GM10266 (cell line): ENCODE data around the gene SLC12A5.
A peak's percentile ranks its signal among the peaks of the same experiment; 100 is the strongest.

Experiments used
- DNase-seq: peaks from one replicate; pipeline ENCODE4 v3.0.0; 2012; ENCODE audit errors: extremely low spot score
- TF ChIP-seq, protein P1 (sequence below): IDR thresholded peaks from 2 replicates; pipeline ENCODE4 v1.5.1; 2012; ENCODE audit warnings: mild to moderate bottlenecking, low read depth; ENCODE audit not compliant: control insufficient read depth, insufficient read depth; ENCODE audit errors: missing control alignments

SLC12A5 gene

GRCh38 chr20:46101957-46102356, 72.9 kb downstream of the SLC12A5 start:
- no peak for DNase-seq
- TF ChIP-seq, protein P1, sequence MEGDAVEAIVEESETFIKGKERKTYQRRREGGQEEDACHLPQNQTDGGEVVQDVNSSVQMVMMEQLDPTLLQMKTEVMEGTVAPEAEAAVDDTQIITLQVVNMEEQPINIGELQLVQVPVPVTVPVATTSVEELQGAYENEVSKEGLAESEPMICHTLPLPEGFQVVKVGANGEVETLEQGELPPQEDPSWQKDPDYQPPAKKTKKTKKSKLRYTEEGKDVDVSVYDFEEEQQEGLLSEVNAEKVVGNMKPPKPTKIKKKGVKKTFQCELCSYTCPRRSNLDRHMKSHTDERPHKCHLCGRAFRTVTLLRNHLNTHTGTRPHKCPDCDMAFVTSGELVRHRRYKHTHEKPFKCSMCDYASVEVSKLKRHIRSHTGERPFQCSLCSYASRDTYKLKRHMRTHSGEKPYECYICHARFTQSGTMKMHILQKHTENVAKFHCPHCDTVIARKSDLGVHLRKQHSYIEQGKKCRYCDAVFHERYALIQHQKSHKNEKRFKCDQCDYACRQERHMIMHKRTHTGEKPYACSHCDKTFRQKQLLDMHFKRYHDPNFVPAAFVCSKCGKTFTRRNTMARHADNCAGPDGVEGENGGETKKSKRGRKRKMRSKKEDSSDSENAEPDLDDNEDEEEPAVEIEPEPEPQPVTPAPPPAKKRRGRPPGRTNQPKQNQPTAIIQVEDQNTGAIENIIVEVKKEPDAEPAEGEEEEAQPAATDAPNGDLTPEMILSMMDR, result no peak

DNA sequence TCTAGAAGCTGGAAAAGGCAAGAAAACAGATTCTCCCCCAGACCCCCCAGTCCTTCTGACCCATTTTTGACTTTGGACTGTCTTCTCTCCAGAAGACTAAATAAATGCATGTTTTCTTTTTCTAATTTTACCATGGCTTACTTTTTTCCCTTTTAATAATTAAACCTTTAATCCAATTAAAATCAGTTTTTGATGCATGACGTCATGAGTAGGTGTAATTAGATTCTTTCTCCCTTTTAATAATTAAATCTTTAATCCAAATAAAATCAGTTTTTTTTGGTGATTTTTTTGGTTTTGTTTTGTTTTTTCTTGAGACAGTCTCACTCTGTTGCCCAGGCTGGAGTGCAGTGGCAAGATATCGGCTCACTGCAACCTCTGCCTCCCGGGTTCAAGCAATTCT, 73.9 kb downstream of the SLC12A5 start:
- TF ChIP-seq, protein P1, result no peak
- no peak for DNase-seq

DNA sequence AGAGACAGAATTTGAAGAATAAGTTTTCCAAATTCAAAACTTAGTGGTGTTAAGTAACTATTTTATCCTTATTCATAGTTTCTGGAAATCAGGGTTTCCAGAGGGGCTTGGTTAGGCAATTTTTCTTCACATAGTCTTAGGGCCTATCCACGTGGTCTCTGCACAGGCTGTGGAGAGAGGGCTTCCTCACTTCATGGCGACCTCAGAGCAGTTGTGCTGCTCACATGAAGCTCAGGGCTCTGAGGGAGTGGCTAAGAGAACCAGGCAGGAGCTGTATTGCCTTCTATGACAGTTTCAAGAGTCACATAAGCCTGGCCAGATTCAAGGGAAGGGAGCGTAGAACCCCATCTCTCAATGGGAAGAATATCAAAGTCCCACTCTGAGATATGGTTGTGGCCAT, 75.2 kb downstream of the SLC12A5 start:
- TF ChIP-seq, protein P1, result no peak
- no peak for DNase-seq

DNA sequence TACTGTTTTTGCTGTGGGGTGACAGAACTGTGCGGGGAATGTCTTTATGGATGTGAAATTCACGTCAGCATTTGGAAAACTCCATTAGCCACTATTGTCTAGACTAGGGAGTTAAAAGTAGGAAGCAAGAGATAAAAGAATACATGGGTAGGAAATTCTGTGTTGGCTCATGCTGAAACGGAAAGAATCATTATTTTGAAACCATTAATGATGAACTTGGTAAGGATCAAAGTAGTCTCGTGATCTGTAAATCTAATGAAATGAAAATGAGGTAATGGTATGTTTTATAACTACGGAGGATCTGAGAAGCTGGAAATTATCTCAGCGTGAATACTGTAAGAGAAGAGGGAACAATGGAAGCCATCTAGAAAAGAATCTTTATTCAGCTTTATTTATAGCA, 78.0 kb downstream of the SLC12A5 start:
- DNase-seq, result no peak
- TF ChIP-seq, protein P1, result no peak

DNA sequence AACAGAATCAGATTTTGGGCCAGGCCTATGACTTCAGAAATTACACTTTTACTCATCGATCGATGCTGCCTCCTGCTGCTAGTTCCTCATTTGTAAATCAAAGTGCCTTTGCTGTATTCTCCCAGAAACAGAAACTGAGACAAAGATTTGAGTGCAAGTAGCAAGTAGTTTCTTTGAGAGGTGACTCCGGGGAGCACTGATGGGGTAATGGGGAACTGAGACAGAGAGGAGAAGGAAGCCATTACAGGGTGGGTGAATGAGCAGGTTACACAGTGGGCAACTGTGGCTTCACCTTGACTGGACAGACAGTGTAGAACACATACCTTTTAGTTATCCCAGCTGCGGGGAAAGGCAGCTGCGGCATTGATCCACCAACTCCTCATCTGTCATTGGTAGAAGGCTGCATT, 79.4 kb downstream of the SLC12A5 start:
- peak; percentile 64 for DNase-seq
- TF ChIP-seq, protein P1, result peak; percentile 48

DNA sequence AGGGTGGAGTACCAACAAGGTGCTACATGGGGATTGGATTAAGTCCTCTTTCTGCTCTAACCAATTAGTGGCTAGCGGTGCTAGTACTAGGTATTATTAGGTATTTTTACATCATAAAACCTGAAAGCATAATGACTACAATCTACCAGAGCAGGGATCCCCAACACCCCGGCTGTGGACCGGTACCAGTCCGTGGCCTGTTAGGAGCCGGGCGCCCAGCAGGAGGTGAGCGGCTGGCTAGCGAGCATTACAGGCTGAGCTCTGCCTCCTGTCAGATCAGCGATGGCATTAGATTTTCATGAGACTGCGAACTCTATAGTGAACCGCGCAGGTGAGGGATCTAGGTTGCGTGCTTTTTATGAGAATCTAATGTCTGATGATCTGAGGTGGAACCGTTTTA, 80.0 kb downstream of the SLC12A5 start:
- TF ChIP-seq, protein P1, result no peak
- DNase-seq, result no peak
